GM12872 (cell line): ENCODE measurements around the gene RRAGD.

ENCODE experiments used
- CTCF ChIP-seq: IDR thresholded peaks from 3 replicates; pipeline ENCODE4 v1.5.1; 2011; ENCODE audit warnings: low read depth, mild to moderate bottlenecking, low read length, moderate library complexity; ENCODE audit not compliant: insufficient read depth

The RRAGD gene

GRCh38 chr6:89411145-89412070 is 665 bp downstream of the RRAGD start:
- no peak for TF ChIP-seq CTCF

- no peak for TF ChIP-seq CTCF
These were observed 1.3 kb downstream of the RRAGD start for GRCh38 chr6:89410788-89411144.

- TF ChIP-seq CTCF: no peak
These were observed 1.8 kb downstream of the RRAGD start for GRCh38 chr6:89410231-89410761.

GRCh38 chr6:89409461-89410035 is 2.5 kb downstream of the RRAGD start:
- TF ChIP-seq CTCF: no peak

GRCh38 chr6:89406141-89406540 is 5.9 kb downstream of the RRAGD start:
- no peak for TF ChIP-seq CTCF

- no peak for TF ChIP-seq CTCF
These were observed 7.6 kb downstream of the RRAGD start for GRCh38 chr6:89404512-89404911.

- TF ChIP-seq CTCF: no peak
These were observed 9.3 kb downstream of the RRAGD start for GRCh38 chr6:89402776-89403175.
